PC-9 (cell line): Measurements from ENCODE around the gene BIRC5. TPM values are rescaled to one million over a fixed set of nuclear protein-coding genes. Genes with fewer than 3 reads are reported as not detected.
A peak's percentile ranks its signal among the peaks of the same experiment; 100 is the strongest.

Source experiments
- BruUV-seq: library from RNA; stranded (reverse); fragments of 400-500 nt; replicated peaks from 2 replicates; lab custom pipeline; 2021; lab: Mats Ljungman, UMichigan
- CTCF ChIA-PET: fragments of 300-600 bp; sonication (Branson Sonifier 250); formaldehyde crosslinking; loops from one replicate; lab custom pipeline; 2022; ENCODE audit warnings: antibody characterized with exemption; lab: Charles Lee
- POLR2A ChIA-PET: fragments of 300-600 bp; sonication (Branson Sonifier 250); formaldehyde crosslinking; loops from one replicate; lab custom pipeline; 2022; ENCODE audit warnings: antibody characterized with exemption; ENCODE audit not compliant: unreplicated experiment; lab: Charles Lee
- DNase-seq, 2 experiments: peaks; one replicate each; pipeline versions ENCODE4 v3.0.0 to v3.0.0-alpha.2; 2015 to 2022; ENCODE audit warnings: mixed read lengths in 1 of 2
- H2AFZ ChIP-seq: fragments of 200-600 bp; sonication (generic); 2 replicates; pipeline ENCODE4 v1.8.1; 2017; ENCODE audit warnings: antibody characterized with exemption
- H3F3A ChIP-seq: fragments of 200-600 bp; sonication (generic); 2 replicates; pipeline ENCODE4 v1.8.1; 2017; ENCODE audit warnings: antibody characterized with exemption, mild to moderate bottlenecking, low read depth; ENCODE audit not compliant: insufficient read depth
- H3K27ac ChIP-seq: fragments of 200-600 bp; sonication (generic); 2 replicates; pipeline ENCODE4 v1.6.1; 2016; ENCODE audit warnings: mixed run types
- H3K27me3 ChIP-seq: fragments of 200-600 bp; sonication (generic); 2 replicates; pipeline ENCODE4 v1.6.1; 2016; ENCODE audit warnings: low read depth, mixed run types; ENCODE audit not compliant: insufficient read depth
- H3K36me3 ChIP-seq: fragments of 200-600 bp; sonication (generic); 2 replicates; pipeline ENCODE4 v1.6.1; 2016; ENCODE audit warnings: low read depth, mixed run types
- H3K4me1 ChIP-seq: fragments of 200-600 bp; sonication (generic); replicated peaks from 2 replicates; pipeline ENCODE4 v1.6.1; 2016; ENCODE audit warnings: mixed run types; ENCODE audit not compliant: insufficient read depth
- H3K4me2 ChIP-seq: fragments of 200-600 bp; sonication (generic); 2 replicates; pipeline ENCODE4 v1.6.1; 2017; ENCODE audit warnings: mixed run types
- H3K4me3 ChIP-seq: fragments of 200-600 bp; sonication (generic); 2 replicates; pipeline ENCODE4 v1.6.1; 2016; ENCODE audit warnings: mixed run types
- H3K79me2 ChIP-seq: fragments of 200-600 bp; sonication (generic); 2 replicates; pipeline ENCODE4 v1.6.1; 2017; ENCODE audit warnings: low read depth, mixed run types
- H3K9me2 ChIP-seq: fragments of 200-600 bp; sonication (generic); 2 replicates; pipeline ENCODE4 v1.8.1; 2017; ENCODE audit warnings: mild to moderate bottlenecking; ENCODE audit not compliant: insufficient read depth
- H3K9me3 ChIP-seq: fragments of 200-600 bp; sonication (generic); 2 replicates; pipeline ENCODE4 v1.8.1; 2016; ENCODE audit warnings: low read depth; ENCODE audit not compliant: insufficient read depth
- H4K20me1 ChIP-seq: fragments of 200-600 bp; sonication (generic); 2 replicates; pipeline ENCODE4 v1.8.1; 2017; ENCODE audit not compliant: insufficient read depth
- CTCF ChIP-seq: fragments of 200-600 bp; sonication (generic); conservative IDR thresholded peaks from 2 replicates; pipeline ENCODE4 v1.6.1; 2017; ENCODE audit warnings: mixed run types, antibody characterized with exemption, mild to moderate bottlenecking, moderate library complexity
- EZH2 ChIP-seq: fragments of 200-600 bp; sonication (generic); IDR thresholded peaks from 2 replicates; pipeline ENCODE4 v1.8.0; 2017; ENCODE audit warnings: antibody characterized with exemption, low read depth
- intact Hi-C: fragments of 100-400 bp; cut with micrococcal nuclease; formaldehyde crosslinking; loops from one replicate; pipeline ENCODE4 v1.10.0; 2022; ENCODE audit not compliant: unreplicated experiment
- total RNA-seq: library from RNA; stranded (reverse); gene quantifications from 2 replicates; pipeline ENCODE4 v1.2.3, GENCODE V29; 2021

The BIRC5 gene
- total RNA-seq, 1 experiment from 2014 or later, result 91.0 TPM

DNA sequence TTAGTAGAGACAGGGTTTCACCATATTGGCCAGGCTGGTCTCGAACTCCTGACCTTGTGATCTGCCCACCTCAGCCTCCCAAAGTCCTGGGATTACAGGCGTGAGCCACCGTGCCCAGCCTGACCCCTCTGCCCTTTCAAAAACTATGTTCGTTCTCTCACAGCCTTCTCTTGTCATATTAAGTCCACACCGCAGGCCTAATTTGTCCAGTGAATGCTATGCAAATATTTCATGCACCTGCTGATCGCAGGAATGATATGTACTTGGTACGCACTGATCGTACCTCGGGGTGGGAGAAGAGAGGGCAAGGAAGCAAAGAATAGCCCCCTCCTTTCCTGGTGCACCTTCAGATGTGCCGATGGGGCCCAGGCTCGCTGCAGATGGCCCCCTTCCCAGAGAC, 3.0 kb upstream of the BIRC5 start:
- intact Hi-C loops, result no loop called here
- BruUV-seq, result no TSS peak
- no peaks in the 10 kb centered on the region for H4K20me1 ChIP-seq
- TF ChIP-seq CTCF (no peak), EZH2 (no peak)
- ChIA-PET CTCF (no interaction called here), POLR2A (no interaction called here)
- no peaks in the 10 kb centered on the region for H3K9me3 ChIP-seq
- no peak for DNase-seq
- no peak overlapping the region for H3K4me2 ChIP-seq
- H3K79me2 ChIP-seq, result peaks cover 19% of the 10 kb centered on the region
- H3K27ac ChIP-seq, result no peak overlapping the region
- no peak overlapping the region for H3K4me3 ChIP-seq
- H3K4me1 ChIP-seq, result peaks cover 9% of the 10 kb centered on the region; the same call in 1 of the 2 replicates
- no peaks in the 10 kb centered on the region for H3F3A ChIP-seq
- H3K36me3 ChIP-seq, result no peaks in the 10 kb centered on the region
- H3K9me2 ChIP-seq, result no peaks in the 10 kb centered on the region
- no peak overlapping the region for H2AFZ ChIP-seq
- H3K27me3 ChIP-seq, result no peaks in the 10 kb centered on the region

DNA sequence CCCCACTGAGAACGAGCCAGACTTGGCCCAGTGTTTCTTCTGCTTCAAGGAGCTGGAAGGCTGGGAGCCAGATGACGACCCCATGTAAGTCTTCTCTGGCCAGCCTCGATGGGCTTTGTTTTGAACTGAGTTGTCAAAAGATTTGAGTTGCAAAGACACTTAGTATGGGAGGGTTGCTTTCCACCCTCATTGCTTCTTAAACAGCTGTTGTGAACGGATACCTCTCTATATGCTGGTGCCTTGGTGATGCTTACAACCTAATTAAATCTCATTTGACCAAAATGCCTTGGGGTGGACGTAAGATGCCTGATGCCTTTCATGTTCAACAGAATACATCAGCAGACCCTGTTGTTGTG, 631 bp downstream of the BIRC5 start:
- BruUV-seq, result no TSS peak
- H3K27me3 ChIP-seq, result no peaks in the 10 kb centered on the region
- H3K4me1 ChIP-seq, result peaks cover 9% of the 10 kb centered on the region; the same call in 1 of the 2 replicates
- no peak for DNase-seq
- H3K27ac ChIP-seq, result no peak overlapping the region
- H3F3A ChIP-seq, result no peaks in the 10 kb centered on the region
- no peaks in the 10 kb centered on the region for H3K9me3 ChIP-seq
- no peaks in the 10 kb centered on the region for H3K9me2 ChIP-seq
- peak overlapping the region; percentile 72 for H3K4me3 ChIP-seq
- H3K79me2 ChIP-seq, result peaks cover 29% of the 10 kb centered on the region
- no peaks in the 10 kb centered on the region for H3K36me3 ChIP-seq
- ChIA-PET POLR2A (no interaction called here), CTCF (interaction anchor here (1.2 kb wide), 1 partner anchor 37 kb away, joined by 13 read pairs; no protein-coding TSS in a partner anchor)
- TF ChIP-seq EZH2 (no peak), CTCF (no peak)
- peak overlapping the region; percentile 72 for H3K4me2 ChIP-seq
- intact Hi-C loops, result no loop called here
- H4K20me1 ChIP-seq, result no peaks in the 10 kb centered on the region
- peak overlapping the region; percentile 84 for H2AFZ ChIP-seq

- Histone ChIP-seq H3K27me3 (no peaks in the 10 kb centered on the region), H3K27ac (no peak overlapping the region), H3K4me3 (no peak overlapping the region), H2AFZ (no peak overlapping the region), H3K4me1 (peaks cover 9% of the 10 kb centered on the region; the same call in 1 of the 2 replicates), H3F3A (no peaks in the 10 kb centered on the region), H3K79me2 (peaks cover 25% of the 10 kb centered on the region), H3K36me3 (no peaks in the 10 kb centered on the region), H3K9me3 (no peaks in the 10 kb centered on the region), H3K9me2 (no peaks in the 10 kb centered on the region), H3K4me2 (no peak overlapping the region), H4K20me1 (no peaks in the 10 kb centered on the region)
- BruUV-seq, result no TSS peak
- no peak for DNase-seq
- POLR2A ChIA-PET, result no interaction called here
- intact Hi-C loops, result no loop called here
- CTCF ChIA-PET, result interaction anchor here (0.6 to 1.1 kb wide), 2 partner anchors 10 to 38 kb away, joined by 4 to 7 read pairs; no protein-coding TSS in a partner anchor
- no peak for TF ChIP-seq EZH2
- TF ChIP-seq CTCF, result no peak
These were observed 5.5 kb downstream of the BIRC5 start for GRCh38 chr17:78219396-78220150.
